GM21619 (cell line): ENCODE results near the gene HSDL1.
A peak's percentile ranks its signal among the peaks of the same experiment; 100 is the strongest.
"Not testable (repeated sequence)": the region's sequence is repeated elsewhere in the genome, so short reads cannot be mapped to it uniquely, and the experiment has no call there.

ENCODE experiments used
- ATAC-seq: cut with Tn5 transposase; IDR thresholded peaks from one replicate; pipeline ENCODE4 v1.9.1; 2021; ENCODE audit not compliant: unreplicated experiment

Gene HSDL1

DNA sequence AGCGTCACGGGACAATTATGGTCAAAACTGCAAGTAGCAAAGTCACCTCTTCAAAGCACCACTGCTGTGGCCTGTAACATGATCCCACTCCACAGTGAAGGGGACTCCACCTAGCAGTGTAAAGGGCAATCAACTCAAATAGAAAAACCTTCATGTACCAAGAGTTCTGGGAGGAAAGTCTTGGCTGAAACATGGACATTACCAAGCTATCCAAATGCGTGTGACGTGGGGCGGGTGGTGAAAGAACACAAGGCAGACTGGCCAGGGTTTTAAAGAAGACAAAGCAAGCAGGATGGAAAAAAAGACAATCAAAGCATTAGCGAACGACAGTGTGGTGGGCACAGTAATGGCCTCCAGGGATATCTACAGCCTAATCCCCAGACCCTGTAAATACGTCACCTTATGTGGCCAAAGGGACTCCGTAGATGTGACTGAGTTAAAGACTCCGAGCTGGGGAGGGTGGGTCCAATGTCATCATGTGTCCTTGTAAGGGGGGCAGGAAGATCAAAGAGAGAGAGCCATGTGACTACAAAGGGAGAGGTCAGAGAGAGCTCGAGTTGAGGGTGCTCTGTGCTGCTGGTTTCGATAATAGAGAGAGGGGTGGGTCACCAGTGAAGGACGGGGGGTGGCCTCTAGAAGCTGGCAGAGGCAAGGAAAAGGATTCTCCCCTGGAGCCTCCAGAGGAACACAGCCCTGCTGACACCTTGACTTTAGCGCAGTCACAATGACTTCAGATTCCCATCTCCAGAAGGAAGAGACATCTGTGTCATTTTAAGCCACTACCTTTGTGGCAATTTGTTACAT lies 6.0 kb downstream of the HSDL1 start:
- no peak for ATAC-seq

GRCh38 chr16:84138500-84138823 lies 6.5 kb downstream of the HSDL1 start:
- ATAC-seq, result no peak

GRCh38 chr16:84137769-84138357 lies 7.1 kb downstream of the HSDL1 start:
- ATAC-seq, result no peak

GRCh38 chr16:84137287-84137686 lies 7.7 kb downstream of the HSDL1 start:
- ATAC-seq, result no peak

DNA sequence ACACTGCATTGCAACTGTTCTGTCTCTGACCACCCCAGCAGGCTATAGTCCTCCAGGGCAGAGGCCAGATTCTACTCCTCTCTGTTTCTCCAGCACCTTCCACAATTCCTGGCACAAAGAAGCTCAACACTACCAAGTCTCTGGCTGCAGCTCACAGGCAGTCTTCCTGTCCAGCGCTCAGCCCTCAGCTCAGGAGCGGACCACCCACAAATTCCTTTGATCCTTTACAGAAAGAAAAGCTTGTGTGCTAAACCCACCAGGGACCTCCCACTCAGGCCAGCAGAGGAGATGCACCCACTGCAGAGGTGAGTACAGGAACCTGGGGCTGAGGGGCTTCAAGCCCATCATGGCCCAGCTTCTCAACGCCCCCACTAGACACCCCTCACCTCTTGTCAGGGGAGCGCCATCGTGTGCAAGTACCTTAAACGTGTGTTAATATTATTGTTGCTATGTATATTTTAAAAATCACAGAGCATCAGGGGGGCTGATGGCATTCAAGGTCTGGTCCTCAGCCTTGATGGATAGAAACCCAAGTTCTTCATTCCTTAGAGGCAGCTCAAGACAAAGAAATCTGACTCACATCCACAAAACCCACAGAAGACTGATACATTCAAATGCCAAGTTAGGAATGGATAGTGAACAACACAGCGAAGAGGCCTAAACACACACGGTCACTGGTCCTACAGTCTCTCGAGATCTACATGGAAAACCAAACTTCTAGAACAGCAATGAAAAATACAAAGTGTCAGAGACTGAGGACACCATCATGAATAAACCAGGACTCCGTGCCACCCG lies 8.4 kb downstream of the HSDL1 start:
- ATAC-seq, result no peak

DNA sequence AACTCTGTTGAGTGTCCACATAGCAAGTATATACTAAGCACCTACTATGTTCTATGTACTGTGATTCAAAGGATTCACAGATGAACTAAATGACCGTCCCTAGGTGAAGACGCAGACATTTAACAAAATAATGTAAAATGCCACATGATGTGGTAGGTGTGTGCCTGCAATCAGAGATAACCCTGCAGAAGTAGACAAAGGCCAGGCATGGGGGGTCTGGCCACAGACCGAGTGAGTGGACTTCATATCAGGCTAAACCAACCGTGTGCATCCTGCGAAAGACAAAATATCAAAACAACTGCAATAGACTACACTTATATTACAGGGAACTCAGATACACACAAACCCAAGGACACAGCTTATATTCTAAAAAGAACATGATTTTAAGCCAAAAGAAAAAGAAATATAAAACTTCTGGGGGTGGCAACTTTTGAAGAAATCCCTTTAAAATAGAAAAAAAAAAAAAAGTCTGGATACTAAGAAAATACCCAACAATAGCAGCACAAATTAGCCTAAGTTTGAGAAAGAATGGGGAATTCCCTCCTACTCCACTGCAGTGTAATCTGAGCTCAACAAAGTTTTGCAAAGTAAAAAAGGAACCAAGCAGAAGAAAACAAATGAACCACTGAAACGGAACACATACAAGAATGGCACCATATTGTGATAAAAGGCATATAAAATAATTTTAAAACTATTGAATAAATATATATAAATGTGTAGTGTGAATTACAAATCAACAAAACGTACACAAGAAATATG lies 12.3 kb downstream of the HSDL1 start:
- no peak for ATAC-seq

- no peak for ATAC-seq
Observed at GRCh38 chr16:84131117-84131516, 13.9 kb downstream of the HSDL1 start.

DNA sequence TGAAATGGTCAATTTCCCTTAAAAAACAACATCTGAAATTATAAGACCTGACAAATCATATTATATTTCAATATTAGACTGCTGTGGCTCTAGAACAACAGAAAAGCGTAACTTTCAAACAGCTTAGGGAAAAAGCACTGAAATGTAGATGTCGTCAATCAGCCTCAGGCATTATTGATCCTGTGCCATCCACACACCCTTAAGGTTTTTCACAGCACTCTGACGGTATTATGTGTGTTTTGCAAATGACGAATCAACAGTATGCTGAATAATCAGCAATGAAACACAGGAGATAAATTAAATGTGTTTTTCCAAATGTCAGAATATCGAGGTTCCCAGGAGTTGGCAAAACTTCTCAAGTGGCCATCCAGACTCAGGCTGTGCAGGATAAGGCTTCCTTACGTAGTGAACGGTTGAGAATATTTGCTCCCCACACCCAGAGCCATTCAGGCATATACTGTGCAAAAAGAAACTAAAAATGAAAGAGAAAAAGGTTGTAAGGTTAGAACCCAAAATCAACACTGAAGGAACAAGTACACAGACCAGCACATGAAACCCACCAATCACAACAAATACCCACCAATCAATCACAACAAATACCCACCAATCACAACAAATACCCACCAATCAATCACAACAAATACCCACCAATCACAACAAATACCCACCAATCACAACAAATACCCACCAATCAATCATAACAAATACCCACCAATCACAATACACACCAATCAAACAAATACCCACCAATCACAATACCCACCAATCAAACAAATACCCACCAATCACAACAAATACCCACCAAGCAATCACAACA lies 20.5 kb downstream of the HSDL1 start:
- ATAC-seq, result no peak

DNA sequence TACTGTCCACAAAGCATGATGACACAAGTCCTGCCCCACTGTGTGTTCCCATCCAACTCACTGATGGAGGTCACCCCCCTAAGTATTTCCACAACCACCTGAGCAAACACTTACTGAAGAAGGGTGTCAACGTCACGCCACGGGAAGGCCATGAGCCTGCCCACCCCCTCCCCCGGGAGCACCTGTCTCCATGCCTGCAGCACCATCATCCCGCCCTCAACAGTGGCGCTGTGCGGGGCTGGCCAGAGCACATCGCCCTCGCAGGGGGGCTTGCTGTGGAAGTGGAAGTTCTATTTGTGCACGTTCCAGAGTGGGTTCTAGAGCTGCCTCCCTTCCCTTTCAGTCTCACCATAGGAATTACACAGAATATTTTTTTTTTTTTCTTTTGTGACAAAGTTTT lies 24.0 kb downstream of the HSDL1 start:
- no peak for ATAC-seq

DNA sequence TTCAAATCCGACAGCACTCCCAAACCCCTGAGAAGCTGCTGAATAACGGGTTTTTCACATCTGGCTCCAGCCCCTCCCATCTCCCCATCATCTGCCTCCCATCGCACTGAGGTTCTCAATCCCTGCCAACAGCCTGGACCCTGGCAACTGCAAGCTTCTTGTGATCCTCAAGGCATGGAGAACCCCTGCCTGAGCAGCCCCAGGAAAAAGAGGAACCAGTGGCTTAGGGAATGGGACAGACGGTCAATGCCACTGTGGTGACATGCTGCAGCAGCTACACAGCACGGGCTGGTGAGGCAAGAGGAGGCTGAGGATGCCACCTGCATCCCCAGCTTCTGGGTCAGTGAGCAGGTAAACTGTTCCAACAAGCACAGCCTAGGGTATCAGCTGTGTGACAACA lies 25.0 kb downstream of the HSDL1 start:
- no peak for ATAC-seq

GRCh38 chr16:84119368-84119767 lies 25.6 kb downstream of the HSDL1 start:
- ATAC-seq, result no peak

GRCh38 chr16:84118315-84118714 lies 26.7 kb downstream of the HSDL1 start:
- not testable (repeated sequence) for ATAC-seq

- no peak for ATAC-seq
Observed at GRCh38 chr16:84117494-84117843, 27.5 kb downstream of the HSDL1 start.

DNA sequence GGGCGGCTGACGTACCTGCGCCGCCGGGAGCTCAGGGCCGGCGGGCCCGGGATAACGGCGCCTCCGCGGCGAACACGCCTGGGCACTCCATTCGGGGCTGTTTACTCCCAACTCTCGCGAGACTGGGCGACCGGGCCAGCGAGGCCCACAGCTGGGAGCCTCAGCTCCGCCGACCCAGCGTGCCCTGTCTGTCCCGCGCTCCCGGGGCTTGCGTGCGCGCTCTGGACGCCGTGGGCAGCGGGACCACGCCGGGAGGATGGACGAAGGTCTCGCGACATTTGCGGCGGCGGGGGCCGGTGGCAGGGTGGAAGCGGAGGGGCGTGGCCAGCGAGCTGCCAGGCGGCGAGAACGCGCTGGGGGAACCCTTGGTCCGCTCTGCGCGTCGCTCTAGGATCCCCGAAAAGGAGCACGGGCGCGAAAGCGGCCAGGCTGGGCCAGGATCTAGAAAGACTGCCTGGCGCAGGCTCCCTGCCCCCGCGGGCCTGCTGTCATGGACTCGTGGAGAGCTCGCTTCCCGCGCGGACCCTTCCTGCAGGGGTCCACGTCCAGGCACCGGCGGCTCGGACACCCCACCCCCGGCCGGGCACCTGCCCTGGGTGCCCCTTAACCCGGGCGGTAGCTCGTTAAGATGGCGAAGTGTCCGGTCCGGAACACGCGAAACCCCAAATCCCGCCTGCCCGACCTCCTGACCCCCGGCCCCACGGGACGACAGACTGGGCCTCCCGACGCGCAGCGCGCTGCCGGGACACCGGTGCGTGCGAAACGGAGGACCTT lies 28.1 kb downstream of the HSDL1 start, which contains the start of gene MBTPS1:
Gene MBTPS1 (minus strand): TSS at position 223 of the 774 bp plus-strand sequence. CDS start 15,159 bp downstream, outside the sequence.
- peak; percentile 87 for ATAC-seq

- peak; percentile 34 for ATAC-seq
Observed at GRCh38 chr16:84115919-84116719, 28.9 kb downstream of the HSDL1 start.

DNA sequence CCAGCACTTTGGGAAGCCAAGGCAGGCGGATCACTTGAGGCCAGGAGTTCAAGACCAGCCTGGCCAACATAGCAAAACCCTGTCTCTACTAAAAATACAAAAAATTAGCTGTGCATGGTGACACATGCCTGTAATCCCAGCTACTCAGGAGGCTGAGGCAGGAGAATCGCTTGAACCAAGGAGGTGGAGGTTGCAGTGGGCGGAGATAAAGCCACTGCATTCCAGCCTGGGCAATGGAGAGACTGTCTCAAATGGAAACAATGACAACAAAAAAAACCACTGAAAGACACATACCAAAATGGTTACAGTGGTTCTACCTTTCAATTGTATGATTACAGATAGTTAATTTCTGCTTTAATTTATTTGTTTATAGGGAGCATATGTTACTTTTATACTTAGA lies 33.0 kb downstream of the HSDL1 start:
- ATAC-seq, result not testable (repeated sequence)

DNA sequence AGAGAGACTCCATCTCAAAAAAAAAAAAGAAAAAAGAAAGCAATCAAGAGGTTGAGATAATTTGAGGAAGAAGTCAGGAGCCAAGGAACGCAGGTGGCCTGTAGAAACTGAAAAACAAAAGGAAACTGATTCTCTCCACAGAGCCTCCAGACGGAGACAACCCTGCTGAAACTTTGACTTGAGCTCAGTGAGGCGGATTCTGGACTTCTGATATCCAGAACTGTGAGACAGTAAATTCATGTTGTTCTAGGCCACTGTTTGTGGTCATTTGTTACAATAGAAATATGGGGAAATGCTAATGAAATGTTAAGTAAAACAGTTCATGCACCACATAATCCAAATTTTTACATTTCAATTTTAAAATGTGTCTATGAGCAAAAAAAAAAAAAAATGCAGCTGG lies 33.5 kb downstream of the HSDL1 start:
- ATAC-seq, result no peak

GRCh38 chr16:84110527-84110926 lies 34.5 kb downstream of the HSDL1 start:
- no peak for ATAC-seq
